ENCODE measurements around the gene SECTM1. TPM values are rescaled to one million over a fixed set of nuclear protein-coding genes. Genes with fewer than 3 reads are reported as not detected.
"Not testable (repeated sequence)": the region's sequence is repeated elsewhere in the genome, so short reads cannot be mapped to it uniquely, and the experiment has no call there.

Gene SECTM1
- total and polyA plus RNA-seq, 2 experiments from 2014 or later = 0.21 to 1.3 TPM

GRCh38 chr17:82361885-82362633 is 28.5 kb upstream of the SECTM1 start (continued):
- TF ChIP-seq ZNF462 (CRISPR knock-in tag; IDR thresholded peaks at IDR 0.05) (no peak), JUNB (IDR thresholded peaks at IDR 0.05; ENCODE audit: unreplicated experiment) (no peak), ZNF331 (CRISPR knock-in tag; IDR thresholded peaks at IDR 0.05; ENCODE audit: low read depth) (no peak), EZH2 (IDR thresholded peaks at IDR 0.05; ENCODE audit: low read depth, unreplicated experiment) (no peak), CTCF (conservative IDR thresholded peaks at IDR 0.05; ENCODE audit: low read depth in 2 of 2) (no peak)

GRCh38 chr17:82359451-82360074 is 26.0 kb upstream of the SECTM1 start:
- not testable (repeated sequence) for H3K27me3 ChIP-seq (ENCODE audit: insufficient read depth); H3K9me3 Mint-ChIP-seq

More at GRCh38 chr17:82359451-82360074, 26.0 kb upstream of the SECTM1 start:
- H4K20me1 ChIP-seq (replicated peaks; ENCODE audit: insufficient read depth); DNase-seq (ENCODE audit: low spot score); H3K27ac Mint-ChIP-seq; H3K79me2 ChIP-seq (replicated peaks; ENCODE audit: insufficient read depth); H3K4me3 ChIP-seq; H3K9me2 ChIP-seq (ENCODE audit: insufficient read depth); H3K27ac ChIP-seq (ENCODE audit: low read depth); H2AFZ ChIP-seq; H3K36me3 ChIP-seq (ENCODE audit: insufficient read depth); ATAC-seq; H3K4me1 ChIP-seq (ENCODE audit: insufficient read depth); H3F3A ChIP-seq (replicated peaks; ENCODE audit: low read depth); H3K4me2 ChIP-seq; H3K4me3 Mint-ChIP-seq; H3K36me3 Mint-ChIP-seq (ENCODE audit: low read depth): not testable (repeated sequence)
- Mint-ChIP-seq H3K4me1 (peaks cover 20% of the 10 kb centered on the region), H3K27me3 (ENCODE audit: insufficient read depth, low read depth, poor library complexity) (peaks cover 15% of the 10 kb centered on the region)
